GM21619 (cell line): Measurements from ENCODE around the gene MATR3.
"Not testable (repeated sequence)": the region's sequence is repeated elsewhere in the genome, so short reads cannot be mapped to it uniquely, and the experiment has no call there.

Experiments used
- ATAC-seq: cut with Tn5 transposase; IDR thresholded peaks from one replicate; pipeline ENCODE4 v1.9.1; 2021; ENCODE audit not compliant: unreplicated experiment

MATR3 gene

DNA sequence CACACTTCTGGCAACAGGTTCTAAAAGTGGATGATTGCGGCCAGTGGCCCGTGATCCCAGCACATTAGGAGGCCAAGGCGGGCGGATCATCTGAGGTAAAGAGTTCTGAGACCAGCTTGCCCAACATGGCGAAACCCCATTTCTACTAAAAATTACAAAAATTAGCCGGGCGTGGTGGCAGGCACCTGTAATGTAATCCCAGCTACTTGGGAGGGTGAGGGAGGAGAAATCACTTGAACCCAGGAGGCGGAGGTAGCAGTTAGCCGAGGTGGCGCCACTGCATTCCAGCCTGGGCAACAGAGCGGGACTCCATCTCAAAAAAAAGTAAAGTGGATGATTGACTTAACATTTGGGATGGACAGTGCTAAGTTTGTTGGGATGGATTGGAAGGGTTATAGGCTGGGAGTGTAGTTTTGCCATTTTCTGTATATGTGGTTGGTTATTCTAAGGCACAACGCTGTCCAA, 3.4 kb downstream of the MATR3 start:
- ATAC-seq = no peak

- ATAC-seq = no peak
Measured at GRCh38 chr5:139297439-139298133, 4.0 kb downstream of the MATR3 start.

DNA sequence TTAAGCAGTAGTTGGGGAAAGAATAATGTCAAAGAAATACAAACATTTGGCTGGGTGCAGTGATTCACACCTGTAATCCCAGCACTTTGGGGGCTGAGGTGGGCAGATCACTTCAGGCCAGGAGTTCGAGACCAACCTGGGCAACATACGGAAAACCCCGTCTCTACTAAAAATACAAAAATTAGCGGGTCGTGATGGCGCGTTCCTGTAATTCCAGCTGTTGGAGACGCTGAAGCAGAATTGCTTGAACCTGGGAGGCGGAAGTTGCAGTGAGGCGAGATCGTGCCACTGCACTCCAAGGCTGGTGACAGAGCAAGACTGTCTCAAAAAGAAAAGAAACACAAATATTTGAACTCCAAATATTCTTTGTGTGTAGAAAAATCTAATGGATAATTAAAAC, 4.7 kb downstream of the MATR3 start:
- ATAC-seq = no peak

- no peak for ATAC-seq
Measured at GRCh38 chr5:139299486-139299885, 5.9 kb downstream of the MATR3 start.

DNA sequence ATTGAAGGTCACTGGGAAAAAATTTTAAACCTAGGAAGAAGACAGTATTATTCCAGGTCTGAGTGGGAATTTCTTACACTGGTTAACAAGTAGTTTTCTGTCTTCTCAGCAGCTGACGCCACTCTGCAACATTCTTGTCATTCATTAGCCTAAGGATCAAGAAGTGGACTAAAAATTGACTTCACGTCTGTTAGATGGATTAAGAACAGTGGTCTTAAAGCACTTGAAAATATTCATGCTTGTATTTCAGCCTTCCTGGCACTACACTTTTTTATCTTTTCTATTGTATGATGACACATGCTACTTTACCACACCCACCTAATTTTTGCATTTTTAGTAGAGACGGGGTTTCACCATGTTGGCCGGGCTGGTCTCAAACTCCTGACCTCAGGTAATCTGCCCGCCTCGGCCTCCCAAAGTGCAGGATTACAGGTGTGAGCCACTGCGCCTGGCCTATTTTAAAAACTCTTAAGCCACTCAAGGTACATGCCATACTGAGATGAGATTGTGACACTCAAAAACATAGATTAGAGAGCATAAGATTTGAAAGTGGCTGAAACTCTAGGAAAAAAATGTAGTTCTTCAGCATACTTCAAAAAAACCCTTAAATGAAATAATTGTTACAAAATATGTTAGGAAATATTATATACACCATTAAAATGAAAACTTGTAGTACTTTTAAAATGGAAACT, 8.4 kb downstream of the MATR3 start:
- no peak for ATAC-seq

GRCh38 chr5:139304391-139305324, 11.1 kb downstream of the MATR3 start:
- ATAC-seq = no peak

DNA sequence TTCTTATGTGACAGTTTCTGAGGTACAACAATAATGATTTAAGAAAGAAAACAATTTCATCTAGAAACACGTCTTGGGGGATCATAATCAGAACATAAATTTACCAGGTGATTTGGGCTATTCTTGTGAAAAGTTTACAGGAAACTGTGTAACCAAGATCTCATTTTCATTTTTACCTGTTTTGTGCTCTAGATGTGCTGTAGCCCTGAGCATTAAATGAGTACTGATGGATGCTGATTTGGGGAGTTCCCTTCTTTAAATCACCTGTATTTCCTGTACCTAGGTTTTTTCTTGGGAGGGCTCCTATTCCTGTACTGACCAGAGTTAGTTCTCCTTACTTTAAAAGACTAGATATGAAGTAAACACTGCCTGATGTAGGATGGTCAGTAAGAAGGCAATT, 12.7 kb downstream of the MATR3 start:
- no peak for ATAC-seq

DNA sequence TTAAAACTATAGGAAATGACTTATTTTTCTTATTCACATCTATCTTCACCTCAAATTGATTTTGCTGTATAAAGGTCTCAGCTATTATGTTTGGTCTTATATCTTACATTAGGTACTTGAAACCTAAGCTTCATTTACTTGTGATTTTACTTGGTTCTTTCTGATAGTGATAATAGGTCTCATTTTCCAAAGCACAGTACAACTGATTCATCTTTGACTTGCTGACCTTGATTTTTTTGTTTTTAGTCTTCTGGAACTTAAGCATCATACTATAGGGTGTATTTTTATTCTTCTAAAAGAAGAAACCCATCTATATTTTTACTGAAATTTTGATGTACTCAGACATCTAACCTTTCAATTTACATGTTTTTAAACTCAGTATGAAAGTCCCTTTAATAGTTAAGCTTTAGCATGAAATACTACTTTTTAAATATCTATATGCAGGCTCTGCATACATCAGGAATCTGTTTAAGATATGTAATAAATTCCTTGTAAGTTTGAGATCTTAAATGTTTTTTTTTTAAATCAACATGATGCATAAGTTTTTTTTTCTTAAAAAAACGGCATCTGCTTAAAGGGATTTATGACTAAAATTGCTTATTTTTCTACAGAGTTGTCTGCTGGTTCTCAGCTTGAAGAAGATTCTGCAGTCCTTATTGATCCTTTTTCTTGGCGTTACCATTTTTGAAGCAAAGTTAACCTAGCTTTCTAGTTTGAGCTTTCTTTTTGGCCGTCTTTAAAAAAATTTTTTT, 13.3 kb downstream of the MATR3 start:
- no peak for ATAC-seq

GRCh38 chr5:139308797-139309196, 15.3 kb downstream of the MATR3 start:
- no peak for ATAC-seq

- ATAC-seq = not testable (repeated sequence)
Measured at GRCh38 chr5:139310715-139311186, 17.2 kb downstream of the MATR3 start.

- no peak for ATAC-seq
Measured at GRCh38 chr5:139312075-139312474, 18.5 kb downstream of the MATR3 start.

DNA sequence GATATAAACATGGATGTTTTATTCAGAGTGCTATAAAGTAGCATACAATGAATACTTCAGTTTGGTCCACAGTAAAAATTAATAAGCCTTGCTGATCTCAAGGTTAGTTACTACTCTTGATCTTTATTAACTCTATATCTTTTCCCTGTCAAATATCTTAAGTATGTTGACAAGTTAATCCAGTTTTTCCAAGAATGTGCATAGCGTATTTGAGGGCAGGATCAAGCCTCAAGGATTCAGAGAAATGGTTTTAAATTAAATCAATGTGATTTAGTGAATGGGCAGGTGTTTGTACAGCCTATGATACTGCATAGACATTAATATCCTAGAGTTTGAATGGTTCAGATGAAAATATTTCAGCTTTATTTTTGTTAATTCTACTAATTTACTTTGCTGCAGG, 20.7 kb downstream of the MATR3 start:
- no peak for ATAC-seq

DNA sequence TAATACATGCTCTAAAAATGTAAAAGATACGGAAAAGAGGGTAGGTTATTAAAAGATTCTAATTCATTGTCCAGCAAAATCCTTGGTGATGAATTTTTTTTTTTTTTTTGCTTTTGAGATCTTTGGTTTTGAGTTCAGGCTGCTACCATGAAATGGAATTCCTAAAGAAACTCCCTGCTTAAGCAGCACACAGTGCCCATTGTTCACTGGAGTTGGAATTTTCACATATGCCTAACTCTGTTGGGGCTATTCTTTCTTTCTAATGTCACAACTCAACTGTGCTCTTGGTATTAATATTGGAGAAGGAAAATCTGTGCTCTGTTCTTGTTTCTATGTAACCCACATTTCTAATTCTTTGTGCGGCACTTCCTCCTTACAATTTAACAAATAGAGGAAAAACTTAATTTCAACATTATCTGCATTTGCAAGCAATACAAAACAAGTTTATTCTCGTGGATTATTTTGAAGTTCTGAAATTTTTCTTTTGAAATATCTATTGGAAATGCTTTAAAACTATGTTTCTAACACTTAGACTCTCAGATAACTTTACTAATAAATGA, 21.6 kb downstream of the MATR3 start:
- ATAC-seq = no peak

- no peak for ATAC-seq
Measured at GRCh38 chr5:139335811-139336210, 42.3 kb downstream of the MATR3 start.

DNA sequence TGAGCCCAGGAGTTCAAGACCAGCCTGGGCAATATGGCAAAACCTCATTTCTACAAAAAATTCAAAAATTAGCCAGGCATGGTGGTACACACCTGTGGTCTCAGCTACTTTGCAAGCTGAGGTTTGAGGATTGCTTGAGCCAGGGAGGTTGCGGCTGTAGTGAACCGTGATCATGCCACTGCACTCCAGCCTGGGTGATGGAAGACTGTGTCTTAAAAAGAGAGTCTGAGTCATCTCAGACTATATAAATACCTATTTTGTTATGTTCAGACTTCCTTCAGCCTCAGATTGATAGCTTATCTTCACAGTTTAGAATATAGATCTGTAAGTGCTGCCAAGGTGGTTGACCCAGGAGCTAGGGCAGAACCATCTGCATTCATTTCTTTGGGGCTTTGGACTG, 46.5 kb downstream of the MATR3 start:
- no peak for ATAC-seq

GRCh38 chr5:139341187-139341688, 47.7 kb downstream of the MATR3 start:
- no peak for ATAC-seq

DNA sequence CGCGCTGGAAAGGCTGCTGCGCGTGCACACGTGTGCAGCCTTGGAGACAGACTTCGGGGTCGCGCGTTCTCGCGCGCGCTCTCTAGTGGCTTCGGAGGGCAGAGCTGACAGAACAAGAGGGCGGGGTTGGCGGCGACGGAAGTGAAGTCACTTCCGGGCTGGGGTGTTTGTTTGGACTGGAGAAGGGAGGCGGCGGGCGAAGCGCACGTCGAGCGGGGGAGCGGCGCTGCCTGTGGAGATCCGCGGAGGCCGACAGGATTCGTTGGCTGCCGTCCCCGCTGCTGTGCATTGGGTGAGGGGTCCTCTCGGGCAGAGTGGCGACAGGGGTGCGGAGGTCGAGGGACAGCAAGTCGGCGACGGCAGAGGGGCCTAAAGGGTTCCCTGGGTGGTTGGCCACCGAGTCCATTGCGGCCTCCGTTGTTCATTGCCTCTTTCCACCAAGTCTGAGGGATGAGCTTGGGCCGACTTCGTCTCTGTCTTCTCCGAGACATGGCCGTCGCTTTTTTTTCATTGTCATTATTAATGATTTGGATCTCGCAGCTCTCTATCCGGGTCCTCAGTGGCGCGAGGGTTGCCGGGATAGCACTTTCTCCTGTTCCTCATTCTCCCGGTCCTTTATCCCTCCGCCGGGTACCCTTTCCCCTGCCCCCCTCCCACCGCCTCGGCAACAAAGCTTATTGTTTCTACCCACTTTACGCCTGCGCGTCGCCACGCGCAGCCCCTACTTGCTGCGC, 48.3 kb downstream of the MATR3 start, which contains the start of gene PAIP2:
Gene PAIP2 (plus strand): TSS at position 166 of the 734 bp plus-strand sequence. CDS start 21,931 bp downstream, outside the sequence.
- ATAC-seq = peak; percentile 88

GRCh38 chr5:139342423-139342723, 48.8 kb downstream of the MATR3 start:
- ATAC-seq = peak; percentile 53

DNA sequence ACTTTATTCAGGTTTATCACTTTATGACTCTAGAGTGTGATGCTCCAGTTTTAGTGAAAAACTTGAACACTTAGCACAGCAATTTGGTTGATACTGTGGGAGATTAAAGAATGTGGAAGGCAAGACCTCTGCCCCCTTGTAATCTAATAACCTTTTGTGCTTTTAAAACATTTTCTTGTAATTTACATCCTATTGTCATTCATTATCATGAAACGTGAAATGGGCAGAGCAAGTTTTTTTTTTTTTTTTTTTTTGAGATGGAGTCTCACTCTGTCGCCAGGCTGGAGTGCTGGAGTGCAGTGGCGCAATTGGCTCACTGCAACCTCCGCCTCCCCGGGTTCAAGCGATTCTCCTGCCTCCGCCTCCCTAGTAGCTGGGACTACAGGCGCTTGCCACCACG, 49.9 kb downstream of the MATR3 start:
- ATAC-seq = no peak

DNA sequence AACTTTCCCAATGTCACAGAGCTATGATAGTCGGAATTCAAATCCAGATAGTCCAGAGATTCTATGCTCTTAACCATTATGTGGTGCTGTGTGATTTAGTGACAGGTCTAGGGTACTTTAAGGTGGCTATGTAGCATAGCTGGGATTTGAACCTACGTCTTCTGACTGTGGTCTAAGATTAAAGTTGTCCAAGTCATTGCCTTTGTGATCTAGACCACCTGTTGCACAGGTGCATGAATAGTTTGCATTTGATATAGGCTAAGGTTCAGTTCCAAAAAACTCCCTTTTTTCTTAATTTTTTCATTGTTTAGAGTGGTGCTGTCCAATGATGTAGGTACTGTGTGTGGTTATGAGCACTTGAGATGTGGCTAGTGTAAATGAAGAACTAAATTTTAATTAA, 50.6 kb downstream of the MATR3 start:
- no peak for ATAC-seq
